HL-60 (cell line): ENCODE results near the gene LDLRAD1.

ENCODE experiments used
- CTCF ChIP-seq: IDR thresholded peaks from one replicate; pipeline ENCODE4 v1.5.1; 2011; ENCODE audit warnings: low read length, control low read depth, inconsistent platforms; ENCODE audit not compliant: insufficient read depth
- POLR2AphosphoS5 ChIP-seq: IDR thresholded peaks from 2 replicates; pipeline ENCODE4 v1.6.1; 2012; ENCODE audit warnings: low read depth
- REST ChIP-seq: IDR thresholded peaks from 2 replicates; pipeline ENCODE4 v1.6.1; 2012; ENCODE audit warnings: low read depth; ENCODE audit not compliant: insufficient replicate concordance

GRCh38 chr1:54002544-54003248 is 15.3 kb downstream of the LDLRAD1 start:
- TF ChIP-seq CTCF (no peak), REST (no peak), POLR2AphosphoS5 (no peak)
